HEK293 (cell line): ENCODE results near the gene RSPRY1.

Experiments
- BCL11A ChIP-seq: fragments of 450-650 bp; formaldehyde crosslinking; IDR thresholded peaks from 2 replicates; pipeline ENCODE4 v1.5.1; 2016; ENCODE audit warnings: low read depth, missing biosample characterization, missing genetic modification characterization
- HOXD13 ChIP-seq: sonication (generic); formaldehyde crosslinking; IDR thresholded peaks from 2 replicates; pipeline ENCODE4 v1.8.0; 2022; ENCODE audit warnings: missing genetic modification reagents, borderline replicate concordance
- KLF7 ChIP-seq: fragments of 450-650 bp; formaldehyde crosslinking; IDR thresholded peaks from 2 replicates; pipeline ENCODE4 v1.5.1; 2016; ENCODE audit warnings: missing biosample characterization, missing genetic modification characterization, borderline replicate concordance
- REST ChIP-seq: fragments of 450-650 bp; formaldehyde crosslinking; IDR thresholded peaks from 2 replicates; pipeline ENCODE4 v1.5.1; 2016; ENCODE audit warnings: missing biosample characterization, missing genetic modification characterization
- SALL2 ChIP-seq: fragments of 450-650 bp; formaldehyde crosslinking; IDR thresholded peaks from 2 replicates; pipeline ENCODE4 v1.5.0; 2017; ENCODE audit warnings: missing biosample characterization, mild to moderate bottlenecking, missing genetic modification characterization, borderline replicate concordance
- SP3 ChIP-seq: fragments of 450-650 bp; formaldehyde crosslinking; IDR thresholded peaks from 2 replicates; pipeline ENCODE4 v1.5.1; 2016; ENCODE audit warnings: missing biosample characterization, missing genetic modification characterization
- WT1 ChIP-seq: fragments of 450-650 bp; formaldehyde crosslinking; IDR thresholded peaks from 2 replicates; pipeline ENCODE4 v1.5.1; 2016; ENCODE audit warnings: missing biosample characterization, missing genetic modification characterization
- ZBTB17 ChIP-seq: fragments of 450-650 bp; formaldehyde crosslinking; IDR thresholded peaks from 2 replicates; pipeline ENCODE4 v1.5.1; 2016; ENCODE audit warnings: missing biosample characterization, missing genetic modification characterization
- ZBTB7A ChIP-seq: fragments of 450-650 bp; formaldehyde crosslinking; IDR thresholded peaks from 2 replicates; pipeline ENCODE4 v1.5.1; 2016; ENCODE audit warnings: low read depth, missing biosample characterization, missing genetic modification characterization
- ZEB2 ChIP-seq: fragments of 450-650 bp; formaldehyde crosslinking; IDR thresholded peaks from 2 replicates; pipeline ENCODE4 v1.5.1; 2016; ENCODE audit warnings: missing biosample characterization, missing genetic modification characterization
- ZNF10 ChIP-seq: fragments of 450-650 bp; formaldehyde crosslinking; IDR thresholded peaks from 2 replicates; pipeline ENCODE4 v1.5.1; 2017; ENCODE audit warnings: missing biosample characterization, missing genetic modification characterization
- ZNF112 ChIP-seq: fragments of 450-650 bp; formaldehyde crosslinking; IDR thresholded peaks from 2 replicates; pipeline ENCODE4 v1.5.0; 2017; ENCODE audit warnings: missing biosample characterization, missing genetic modification characterization
- ZNF2 ChIP-seq: fragments of 450-650 bp; formaldehyde crosslinking; IDR thresholded peaks from 2 replicates; pipeline ENCODE4 v1.5.1; 2016; ENCODE audit warnings: missing biosample characterization, missing genetic modification characterization
- ZNF239 ChIP-seq: fragments of 450-650 bp; formaldehyde crosslinking; IDR thresholded peaks from 2 replicates; pipeline ENCODE4 v1.5.1; 2016; ENCODE audit warnings: missing biosample characterization, missing genetic modification characterization
- ZNF274 ChIP-seq, 2 experiments: fragments of 200-500 bp in 1 of 2; fragments of 450-650 bp in 1 of 2; sonication (Bioruptor generic) in 1 of 2; formaldehyde crosslinking in 1 of 2; IDR thresholded peaks; 2 replicates each; pipeline versions ENCODE4 v1.5.1 to v1.6.1; 2014 to 2016; ENCODE audit warnings: borderline replicate concordance in 1 of 2, inconsistent platforms in 1 of 2, low read length in 1 of 2, missing biosample characterization in 1 of 2, missing genetic modification characterization in 1 of 2
- ZNF335 ChIP-seq: fragments of 450-650 bp; formaldehyde crosslinking; conservative IDR thresholded peaks from 2 replicates; pipeline ENCODE4 v1.5.1; 2016; ENCODE audit warnings: missing biosample characterization, missing genetic modification characterization
- ZNF394 ChIP-seq: fragments of 450-650 bp; formaldehyde crosslinking; IDR thresholded peaks from 2 replicates; pipeline ENCODE4 v1.5.1; 2016; ENCODE audit warnings: missing biosample characterization, missing genetic modification characterization, mild to moderate bottlenecking, moderate library complexity, borderline replicate concordance
- ZNF449 ChIP-seq: fragments of 450-650 bp; formaldehyde crosslinking; IDR thresholded peaks from 2 replicates; pipeline ENCODE4 v1.5.1; 2017; ENCODE audit warnings: missing biosample characterization, mild to moderate bottlenecking, missing genetic modification characterization, moderate library complexity
- ZNF561 ChIP-seq: fragments of 450-650 bp; IDR thresholded peaks from 2 replicates; pipeline ENCODE4 v1.5.1; 2018; ENCODE audit warnings: missing biosample characterization, missing genetic modification characterization, borderline replicate concordance
- ZNF580 ChIP-seq: fragments of 450-650 bp; formaldehyde crosslinking; IDR thresholded peaks from 2 replicates; pipeline ENCODE4 v1.5.1; 2016; ENCODE audit warnings: missing biosample characterization, missing genetic modification characterization
- ZNF660 ChIP-seq: fragments of 450-650 bp; IDR thresholded peaks from 2 replicates; pipeline ENCODE4 v1.5.1; 2018; ENCODE audit warnings: missing biosample characterization, mild to moderate bottlenecking, missing genetic modification characterization
- ZNF76 ChIP-seq: fragments of 450-650 bp; formaldehyde crosslinking; IDR thresholded peaks from 2 replicates; pipeline ENCODE4; 2016; ENCODE audit warnings: low read depth, missing biosample characterization, missing genetic modification characterization, borderline replicate concordance
- ZNF777 ChIP-seq: fragments of 450-650 bp; formaldehyde crosslinking; IDR thresholded peaks from 2 replicates; pipeline ENCODE4 v1.5.1; 2017; ENCODE audit warnings: missing biosample characterization, missing genetic modification characterization, borderline replicate concordance
- ZNF791 ChIP-seq: fragments of 450-650 bp; formaldehyde crosslinking; IDR thresholded peaks from 2 replicates; pipeline ENCODE4 v1.5.1; 2016; ENCODE audit warnings: missing biosample characterization, missing genetic modification characterization
- ZSCAN30 ChIP-seq: fragments of 450-650 bp; IDR thresholded peaks from 2 replicates; pipeline ENCODE4 v1.5.1; 2018; ENCODE audit warnings: missing biosample characterization, mild to moderate bottlenecking, missing genetic modification characterization, moderate library complexity
- ZXDB ChIP-seq: fragments of 450-650 bp; formaldehyde crosslinking; IDR thresholded peaks from 2 replicates; pipeline ENCODE4 v1.5.1; 2016; ENCODE audit warnings: missing biosample characterization, missing genetic modification characterization
- TF ChIP-seq, protein P1 (sequence below): fragments of 450-650 bp; formaldehyde crosslinking; IDR thresholded peaks from 2 replicates; pipeline ENCODE4 v1.5.1; 2016; ENCODE audit warnings: missing biosample characterization, missing genetic modification characterization
- TF ChIP-seq, protein P2 (sequence below): fragments of 450-650 bp; formaldehyde crosslinking; IDR thresholded peaks from 2 replicates; pipeline ENCODE4 v1.5.1; 2016; ENCODE audit warnings: missing biosample characterization, missing genetic modification characterization

Gene RSPRY1

DNA sequence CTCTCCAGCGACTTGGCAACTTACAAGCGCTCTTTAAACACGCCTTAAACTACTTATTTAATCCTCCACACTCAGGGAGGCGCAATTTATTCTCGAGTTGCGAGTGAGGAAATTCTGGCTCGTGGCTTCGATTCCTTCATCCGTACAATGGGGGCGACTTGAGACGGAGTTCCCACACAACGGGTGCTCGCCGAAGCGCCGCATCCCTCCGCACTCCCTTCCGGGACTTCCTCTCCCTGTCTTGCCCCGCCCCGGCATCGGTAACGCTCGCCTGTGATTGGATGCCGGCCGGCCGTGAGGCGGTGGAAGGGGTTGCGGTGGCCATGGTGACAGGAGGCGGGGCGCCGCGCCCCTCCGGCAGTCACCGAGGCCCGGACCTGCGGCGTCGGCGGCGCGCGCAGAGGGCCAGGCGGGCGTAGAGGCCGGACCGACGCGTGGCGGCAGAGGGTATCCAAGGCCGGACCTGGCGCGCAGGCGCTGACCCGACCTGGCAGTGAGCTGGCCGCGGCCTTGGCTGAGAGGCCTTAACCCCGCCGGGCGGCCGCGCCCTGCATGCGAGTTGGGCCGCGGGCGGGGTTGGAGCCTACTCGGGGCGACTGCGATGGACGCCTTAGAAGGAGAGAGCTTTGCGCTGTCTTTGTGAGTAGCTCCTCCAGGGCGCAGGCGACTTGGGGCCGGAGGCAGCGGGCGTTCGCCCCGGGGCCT is 58.8 kb downstream of the RSPRY1 start, which contains the start of gene ARL2BP (continued):
- peak; percentile 74; the same call in 1 of the 2 replicates for TF ChIP-seq ZNF660 (tag by site-specific recombination)
- TF ChIP-seq ZNF335 (tag by site-specific recombination): peak; percentile 93
- TF ChIP-seq ZNF2 (tag by site-specific recombination): 0 out of 2 replicates have a peak, but pooled peaks have one; percentile 15
- TF ChIP-seq REST: no peak
- peak; percentile 88 for TF ChIP-seq ZNF580 (tag by site-specific recombination)
- TF ChIP-seq ZNF239 (tag by site-specific recombination): no peak
- peak; percentile 72 for TF ChIP-seq WT1 (tag by site-specific recombination)
- peak; percentile 73 for TF ChIP-seq ZNF561 (tag by site-specific recombination)
- 0 out of 2 replicates have a peak, but pooled peaks have one; percentile 21 for TF ChIP-seq BCL11A (tag by site-specific recombination)
- peak; percentile 78 for TF ChIP-seq ZBTB17 (tag by site-specific recombination)
- TF ChIP-seq ZNF112: no peak
- TF ChIP-seq ZNF76 (tag by site-specific recombination): 0 out of 2 replicates have a peak, but pooled peaks have one; percentile 29
- TF ChIP-seq, protein P1, sequence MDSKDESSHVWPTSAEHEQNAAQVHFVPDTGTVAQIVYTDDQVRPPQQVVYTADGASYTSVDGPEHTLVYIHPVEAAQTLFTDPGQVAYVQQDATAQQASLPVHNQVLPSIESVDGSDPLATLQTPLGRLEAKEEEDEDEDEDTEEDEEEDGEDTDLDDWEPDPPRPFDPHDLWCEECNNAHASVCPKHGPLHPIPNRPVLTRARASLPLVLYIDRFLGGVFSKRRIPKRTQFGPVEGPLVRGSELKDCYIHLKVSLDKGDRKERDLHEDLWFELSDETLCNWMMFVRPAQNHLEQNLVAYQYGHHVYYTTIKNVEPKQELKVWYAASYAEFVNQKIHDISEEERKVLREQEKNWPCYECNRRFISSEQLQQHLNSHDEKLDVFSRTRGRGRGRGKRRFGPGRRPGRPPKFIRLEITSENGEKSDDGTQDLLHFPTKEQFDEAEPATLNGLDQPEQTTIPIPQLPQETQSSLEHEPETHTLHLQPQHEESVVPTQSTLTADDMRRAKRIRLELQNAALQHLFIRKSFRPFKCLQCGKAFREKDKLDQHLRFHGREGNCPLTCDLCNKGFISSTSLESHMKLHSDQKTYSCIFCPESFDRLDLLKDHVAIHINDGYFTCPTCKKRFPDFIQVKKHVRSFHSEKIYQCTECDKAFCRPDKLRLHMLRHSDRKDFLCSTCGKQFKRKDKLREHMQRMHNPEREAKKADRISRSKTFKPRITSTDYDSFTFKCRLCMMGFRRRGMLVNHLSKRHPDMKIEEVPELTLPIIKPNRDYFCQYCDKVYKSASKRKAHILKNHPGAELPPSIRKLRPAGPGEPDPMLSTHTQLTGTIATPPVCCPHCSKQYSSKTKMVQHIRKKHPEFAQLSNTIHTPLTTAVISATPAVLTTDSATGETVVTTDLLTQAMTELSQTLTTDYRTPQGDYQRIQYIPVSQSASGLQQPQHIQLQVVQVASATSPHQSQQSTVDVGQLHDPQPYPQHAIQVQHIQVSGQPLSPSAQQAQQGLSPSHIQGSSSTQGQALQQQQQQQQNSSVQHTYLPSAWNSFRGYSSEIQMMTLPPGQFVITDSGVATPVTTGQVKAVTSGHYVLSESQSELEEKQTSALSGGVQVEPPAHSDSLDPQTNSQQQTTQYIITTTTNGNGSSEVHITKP (tag by site-specific recombination): peak; percentile 66
- no peak; the same call in 1 of the 2 replicates for TF ChIP-seq ZNF777 (tag by site-specific recombination)
- peak; percentile 62 for TF ChIP-seq ZXDB (tag by site-specific recombination)
- TF ChIP-seq ZNF274 (IDR thresholded peaks at IDR 0.05; ENCODE audit: low read length): no peak
- no peak for TF ChIP-seq ZNF274 (tag by site-specific recombination; IDR thresholded peaks at IDR 0.05; ENCODE audit: borderline replicate concordance)
- peak; percentile 50; the same call in 1 of the 2 replicates for TF ChIP-seq SP3 (tag by site-specific recombination)
- TF ChIP-seq ZEB2 (tag by site-specific recombination): peak; percentile 68
- TF ChIP-seq ZNF449 (tag by site-specific recombination): 0 out of 2 replicates have a peak, but pooled peaks have one; percentile 28
- 0 out of 2 replicates have a peak, but pooled peaks have one; percentile 36 for TF ChIP-seq ZNF10 (tag by site-specific recombination)
- no peak for TF ChIP-seq ZBTB7A (tag by site-specific recombination)
- peak; percentile 38; the same call in 1 of the 2 replicates for TF ChIP-seq ZSCAN30 (tag by site-specific recombination)
- no peak for TF ChIP-seq SALL2
- TF ChIP-seq ZNF394 (tag by site-specific recombination): no peak
- TF ChIP-seq KLF7 (tag by site-specific recombination): peak; percentile 10; the same call in 1 of the 2 replicates
- TF ChIP-seq, protein P2, sequence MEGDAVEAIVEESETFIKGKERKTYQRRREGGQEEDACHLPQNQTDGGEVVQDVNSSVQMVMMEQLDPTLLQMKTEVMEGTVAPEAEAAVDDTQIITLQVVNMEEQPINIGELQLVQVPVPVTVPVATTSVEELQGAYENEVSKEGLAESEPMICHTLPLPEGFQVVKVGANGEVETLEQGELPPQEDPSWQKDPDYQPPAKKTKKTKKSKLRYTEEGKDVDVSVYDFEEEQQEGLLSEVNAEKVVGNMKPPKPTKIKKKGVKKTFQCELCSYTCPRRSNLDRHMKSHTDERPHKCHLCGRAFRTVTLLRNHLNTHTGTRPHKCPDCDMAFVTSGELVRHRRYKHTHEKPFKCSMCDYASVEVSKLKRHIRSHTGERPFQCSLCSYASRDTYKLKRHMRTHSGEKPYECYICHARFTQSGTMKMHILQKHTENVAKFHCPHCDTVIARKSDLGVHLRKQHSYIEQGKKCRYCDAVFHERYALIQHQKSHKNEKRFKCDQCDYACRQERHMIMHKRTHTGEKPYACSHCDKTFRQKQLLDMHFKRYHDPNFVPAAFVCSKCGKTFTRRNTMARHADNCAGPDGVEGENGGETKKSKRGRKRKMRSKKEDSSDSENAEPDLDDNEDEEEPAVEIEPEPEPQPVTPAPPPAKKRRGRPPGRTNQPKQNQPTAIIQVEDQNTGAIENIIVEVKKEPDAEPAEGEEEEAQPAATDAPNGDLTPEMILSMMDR (tag by site-specific recombination): peak; percentile 84
- TF ChIP-seq ZNF791 (tag by site-specific recombination): no peak
- TF ChIP-seq HOXD13 (CRISPR knock-in tag): no peak
